Endothelial cell of umbilical vein (primary cell): ENCODE data around the gene TEK.

Experiments used
- EZH2 ChIP-seq: IDR thresholded peaks from 2 replicates; pipeline ENCODE4 v1.6.1; 2012; ENCODE audit warnings: borderline replicate concordance, low read depth, mild to moderate bottlenecking, moderate library complexity, low read length, inconsistent platforms; ENCODE audit not compliant: severe bottlenecking
- FOS ChIP-seq: IDR thresholded peaks from 2 replicates; pipeline ENCODE4 v1.6.1; 2011; ENCODE audit warnings: mild to moderate bottlenecking, low read length, moderate library complexity, borderline replicate concordance; ENCODE audit not compliant: insufficient read depth
- GATA2 ChIP-seq: IDR thresholded peaks from 2 replicates; pipeline ENCODE4 v1.7.0; 2011; ENCODE audit warnings: low read depth, mild to moderate bottlenecking, moderate library complexity, mixed read lengths, low read length; ENCODE audit not compliant: insufficient read length, insufficient read depth
- JUN ChIP-seq: IDR thresholded peaks from 2 replicates; pipeline ENCODE4 v1.6.1; 2011; ENCODE audit warnings: borderline replicate concordance, low read depth; ENCODE audit not compliant: insufficient read length, insufficient read depth
- MAX ChIP-seq: IDR thresholded peaks from 2 replicates; pipeline ENCODE4 v1.6.1; 2011; ENCODE audit not compliant: insufficient read depth, insufficient read length
- MYC ChIP-seq: IDR thresholded peaks from one replicate; pipeline ENCODE4 v1.6.1; 2011; ENCODE audit warnings: mild to moderate bottlenecking, low read depth, low read length
- POLR2A ChIP-seq: IDR thresholded peaks from 2 replicates; pipeline ENCODE4 v1.6.1; 2012; ENCODE audit warnings: low read depth, mild to moderate bottlenecking, control low read depth, low read length
- POLR2AphosphoS5 ChIP-seq: IDR thresholded peaks from 2 replicates; pipeline ENCODE4 v1.6.1; 2012; ENCODE audit warnings: low read depth, mild to moderate bottlenecking, control low read depth, low read length, moderate library complexity; ENCODE audit not compliant: insufficient read depth
- TF ChIP-seq, protein P1 (sequence below), 2 donors: IDR thresholded peaks; 1 replicate in 1 of 2; 2 replicates in 1 of 2; pipeline ENCODE4 v1.5.1; 2011; ENCODE audit warnings: low read length in 2 of 2, mild to moderate bottlenecking in 2 of 2, moderate library complexity in 2 of 2, control low read depth in 1 of 2, inconsistent platforms in 1 of 2, low read depth in 1 of 2; ENCODE audit not compliant: insufficient read depth in 1 of 2; ENCODE audit errors: extremely low read depth in 1 of 2

DNA sequence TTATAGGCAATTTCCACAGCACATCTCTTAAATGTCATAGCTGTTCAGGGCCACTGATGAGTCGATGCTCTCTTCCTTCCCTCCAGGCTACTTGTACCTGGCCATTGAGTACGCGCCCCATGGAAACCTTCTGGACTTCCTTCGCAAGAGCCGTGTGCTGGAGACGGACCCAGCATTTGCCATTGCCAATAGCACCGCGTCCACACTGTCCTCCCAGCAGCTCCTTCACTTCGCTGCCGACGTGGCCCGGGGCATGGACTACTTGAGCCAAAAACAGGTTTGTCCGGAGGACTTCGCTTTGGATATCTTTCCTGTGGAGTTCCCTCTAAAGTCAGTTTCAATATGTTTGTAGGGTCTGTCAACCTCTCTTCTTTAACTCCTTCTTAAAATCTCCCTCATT is 103.6 kb downstream of the TEK start:
- TF ChIP-seq, protein P1, sequence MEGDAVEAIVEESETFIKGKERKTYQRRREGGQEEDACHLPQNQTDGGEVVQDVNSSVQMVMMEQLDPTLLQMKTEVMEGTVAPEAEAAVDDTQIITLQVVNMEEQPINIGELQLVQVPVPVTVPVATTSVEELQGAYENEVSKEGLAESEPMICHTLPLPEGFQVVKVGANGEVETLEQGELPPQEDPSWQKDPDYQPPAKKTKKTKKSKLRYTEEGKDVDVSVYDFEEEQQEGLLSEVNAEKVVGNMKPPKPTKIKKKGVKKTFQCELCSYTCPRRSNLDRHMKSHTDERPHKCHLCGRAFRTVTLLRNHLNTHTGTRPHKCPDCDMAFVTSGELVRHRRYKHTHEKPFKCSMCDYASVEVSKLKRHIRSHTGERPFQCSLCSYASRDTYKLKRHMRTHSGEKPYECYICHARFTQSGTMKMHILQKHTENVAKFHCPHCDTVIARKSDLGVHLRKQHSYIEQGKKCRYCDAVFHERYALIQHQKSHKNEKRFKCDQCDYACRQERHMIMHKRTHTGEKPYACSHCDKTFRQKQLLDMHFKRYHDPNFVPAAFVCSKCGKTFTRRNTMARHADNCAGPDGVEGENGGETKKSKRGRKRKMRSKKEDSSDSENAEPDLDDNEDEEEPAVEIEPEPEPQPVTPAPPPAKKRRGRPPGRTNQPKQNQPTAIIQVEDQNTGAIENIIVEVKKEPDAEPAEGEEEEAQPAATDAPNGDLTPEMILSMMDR (IDR thresholded peaks at IDR 0.05; ENCODE audit: extremely low read depth in 1 of 2, insufficient read depth in 1 of 2, low read depth in 1 of 2, low read length in 2 of 2) = no peak
- TF ChIP-seq POLR2A = no peak
- no peak for TF ChIP-seq POLR2AphosphoS5
- no peak for TF ChIP-seq MAX
- no peak for TF ChIP-seq EZH2
- TF ChIP-seq JUN = no peak
- TF ChIP-seq MYC = no peak
- TF ChIP-seq FOS = no peak
- TF ChIP-seq GATA2 = no peak
